Tibial nerve (tissue), 4 donors: ENCODE results near the gene OAS3. TPM values are rescaled to one million over a fixed set of nuclear protein-coding genes. Genes with fewer than 3 reads are reported as not detected.

Source experiments
- DNase-seq, 2 donors: peaks; one replicate each; pipeline ENCODE4 v3.0.0-alpha.2; 2019; ENCODE audit warnings: low spot score in 2 of 2
- H3K27ac ChIP-seq, 4 donors: fragments of 200-600 bp; sonication (generic) in 3 of 4; one replicate each; pipeline ENCODE4 v1.5.1; 2017 to 2019; ENCODE audit warnings: mild to moderate bottlenecking in 1 of 4
- H3K27me3 ChIP-seq, 2 donors: fragments of 200-600 bp; sonication (generic) in 1 of 2; one replicate each; pipeline versions ENCODE4 v1.5.1 to v1.6.0; 2017 to 2019
- H3K36me3 ChIP-seq, 3 donors: fragments of 200-600 bp; sonication (generic); one replicate each; pipeline ENCODE4 v1.5.1; 2018 to 2019
- H3K4me1 ChIP-seq, 4 donors: fragments of 200-600 bp; sonication (generic) in 3 of 4; one replicate each; pipeline ENCODE4 v1.5.1; 2017 to 2019
- H3K4me3 ChIP-seq, 4 donors: fragments of 200-600 bp; sonication (generic) in 3 of 4; one replicate each; pipeline ENCODE4 v1.5.1; 2017 to 2019; ENCODE audit warnings: mild to moderate bottlenecking in 1 of 4, moderate library complexity in 1 of 4
- H3K9me3 ChIP-seq, 4 donors: fragments of 200-600 bp; sonication (generic) in 3 of 4; one replicate each; pipeline ENCODE4 v1.5.1; 2017 to 2019
- EP300 ChIP-seq, 2 donors: sonication (generic); formaldehyde crosslinking; IDR thresholded peaks; one replicate each; pipeline ENCODE4 v1.6.1; 2017; ENCODE audit warnings: antibody characterized with exemption in 2 of 2, mild to moderate bottlenecking in 1 of 2
- POLR2A ChIP-seq, 2 donors: fragments of 450-650 bp; IDR thresholded peaks; one replicate each; pipeline ENCODE4 v1.6.1; 2017; ENCODE audit warnings: antibody characterized with exemption in 2 of 2, mild to moderate bottlenecking in 2 of 2, moderate library complexity in 2 of 2
- WGBS, 2 donors: methylation state at CpG; one replicate each; pipeline ENCODE4 v1.1.5; 2018; 5-methylcytosine and 5-hydroxymethylcytosine counted together
- total RNA-seq, 4 donors: library from RNA; depleted of rRNA; stranded (reverse); fragments of >200 nt; gene quantifications; one replicate each; pipeline ENCODE4 v1.1.0, GENCODE V29; 2016
- TF ChIP-seq, protein P1 (sequence below), 5 experiments: fragments of 200-600 bp in 3 of 5; fragments of 450-650 bp in 2 of 5; sonication (generic) in 3 of 5; IDR thresholded peaks; one replicate each; pipeline ENCODE4 v1.5.1; 2016 to 2019; ENCODE audit warnings: antibody characterized with exemption in 5 of 5, mild to moderate bottlenecking in 3 of 5, moderate library complexity in 2 of 5

OAS3 gene
- total RNA-seq, 4 donors from 2014 or later, result 5.7 to 16.5 (median 11.3) TPM

GRCh38 chr12:112961074-112961473 is 22.8 kb downstream of the OAS3 start:
- Histone ChIP-seq H3K4me3 (no peak overlapping the region), H3K36me3 (peaks cover 0 to 96% (median 0%) of the 10 kb centered on the region in 3 donors), H3K9me3 (peaks cover 0 to 13% (median 2%) of the 10 kb centered on the region in 4 donors), H3K27ac (no peak overlapping the region), H3K27me3 (no peaks in the 10 kb centered on the region), H3K4me1 (no peaks in the 10 kb centered on the region)
- no peak for DNase-seq
- WGBS, 2 donors, result 85 to 96% methylated on average over 5 to 7 of the region's 7 CpGs
- no peak for TF ChIP-seq EP300 (IDR thresholded peaks at IDR 0.05)
- TF ChIP-seq, protein P1, sequence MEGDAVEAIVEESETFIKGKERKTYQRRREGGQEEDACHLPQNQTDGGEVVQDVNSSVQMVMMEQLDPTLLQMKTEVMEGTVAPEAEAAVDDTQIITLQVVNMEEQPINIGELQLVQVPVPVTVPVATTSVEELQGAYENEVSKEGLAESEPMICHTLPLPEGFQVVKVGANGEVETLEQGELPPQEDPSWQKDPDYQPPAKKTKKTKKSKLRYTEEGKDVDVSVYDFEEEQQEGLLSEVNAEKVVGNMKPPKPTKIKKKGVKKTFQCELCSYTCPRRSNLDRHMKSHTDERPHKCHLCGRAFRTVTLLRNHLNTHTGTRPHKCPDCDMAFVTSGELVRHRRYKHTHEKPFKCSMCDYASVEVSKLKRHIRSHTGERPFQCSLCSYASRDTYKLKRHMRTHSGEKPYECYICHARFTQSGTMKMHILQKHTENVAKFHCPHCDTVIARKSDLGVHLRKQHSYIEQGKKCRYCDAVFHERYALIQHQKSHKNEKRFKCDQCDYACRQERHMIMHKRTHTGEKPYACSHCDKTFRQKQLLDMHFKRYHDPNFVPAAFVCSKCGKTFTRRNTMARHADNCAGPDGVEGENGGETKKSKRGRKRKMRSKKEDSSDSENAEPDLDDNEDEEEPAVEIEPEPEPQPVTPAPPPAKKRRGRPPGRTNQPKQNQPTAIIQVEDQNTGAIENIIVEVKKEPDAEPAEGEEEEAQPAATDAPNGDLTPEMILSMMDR (IDR thresholded peaks at IDR 0.05), result no peak
- no peak for TF ChIP-seq POLR2A (IDR thresholded peaks at IDR 0.05)

DNA sequence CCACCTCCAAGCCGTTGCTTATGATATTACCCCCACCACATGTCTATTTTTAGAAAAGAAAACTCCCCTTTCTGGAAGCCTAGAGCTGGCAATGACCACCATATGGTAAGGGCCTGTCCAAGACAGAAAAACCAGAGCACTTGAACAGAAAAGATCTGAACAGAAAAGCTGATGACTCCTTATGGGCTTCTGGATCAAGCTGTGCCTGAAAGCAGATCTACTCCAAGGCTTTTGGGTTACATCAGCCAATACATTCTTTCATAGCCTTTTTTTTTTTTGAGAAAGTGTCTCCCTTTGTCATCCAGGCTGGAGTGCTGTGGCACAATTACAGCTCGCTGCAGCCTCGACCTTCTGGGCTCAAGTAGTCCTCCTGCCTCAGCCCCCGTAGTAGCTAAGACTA is 23.3 kb downstream of the OAS3 start:
- 85 to 87% methylated on average over 4 of the region's 4 CpGs for WGBS, 2 donors
- H3K27ac ChIP-seq, result no peak overlapping the region
- peaks cover 0 to 96% (median 0%) of the 10 kb centered on the region in 3 donors for H3K36me3 ChIP-seq
- TF ChIP-seq, protein P1 (IDR thresholded peaks at IDR 0.05), result no peak
- TF ChIP-seq POLR2A (IDR thresholded peaks at IDR 0.05) (no peak), EP300 (IDR thresholded peaks at IDR 0.05) (no peak)
- no peaks in the 10 kb centered on the region for H3K4me1 ChIP-seq
- DNase-seq, result no peak
- H3K27me3 ChIP-seq, result no peaks in the 10 kb centered on the region
- H3K9me3 ChIP-seq, result peaks cover 0 to 13% (median 2%) of the 10 kb centered on the region in 4 donors
- no peak overlapping the region for H3K4me3 ChIP-seq

DNA sequence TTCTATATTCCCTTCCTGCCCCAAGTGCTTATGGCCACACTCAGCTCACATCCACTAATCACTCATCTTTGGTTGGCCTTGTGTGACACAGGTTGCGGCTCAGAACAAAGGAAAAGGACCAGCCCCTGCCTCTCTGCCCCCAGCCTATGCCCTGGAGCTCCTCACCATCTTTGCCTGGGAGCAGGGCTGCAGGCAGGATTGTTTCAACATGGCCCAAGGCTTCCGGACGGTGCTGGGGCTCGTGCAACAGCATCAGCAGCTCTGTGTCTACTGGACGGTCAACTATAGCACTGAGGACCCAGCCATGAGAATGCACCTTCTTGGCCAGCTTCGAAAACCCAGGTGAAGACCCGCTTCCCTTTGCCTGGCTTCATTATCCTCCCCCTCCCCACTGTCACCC is 24.3 kb downstream of the OAS3 start:
- Histone ChIP-seq H3K4me3 (no peak overlapping the region), H3K27me3 (no peaks in the 10 kb centered on the region), H3K4me1 (no peaks in the 10 kb centered on the region), H3K9me3 (peaks cover 0 to 13% (median 0%) of the 10 kb centered on the region in 4 donors), H3K36me3 (peaks cover 0 to 98% (median 0%) of the 10 kb centered on the region in 3 donors), H3K27ac (no peak overlapping the region)
- DNase-seq, result no peak
- 96% methylated on average over 7 of the region's 7 CpGs for WGBS, 2 donors
- TF ChIP-seq, protein P1 (IDR thresholded peaks at IDR 0.05), result no peak
- no peak for TF ChIP-seq POLR2A (IDR thresholded peaks at IDR 0.05)
- no peak for TF ChIP-seq EP300 (IDR thresholded peaks at IDR 0.05)

DNA sequence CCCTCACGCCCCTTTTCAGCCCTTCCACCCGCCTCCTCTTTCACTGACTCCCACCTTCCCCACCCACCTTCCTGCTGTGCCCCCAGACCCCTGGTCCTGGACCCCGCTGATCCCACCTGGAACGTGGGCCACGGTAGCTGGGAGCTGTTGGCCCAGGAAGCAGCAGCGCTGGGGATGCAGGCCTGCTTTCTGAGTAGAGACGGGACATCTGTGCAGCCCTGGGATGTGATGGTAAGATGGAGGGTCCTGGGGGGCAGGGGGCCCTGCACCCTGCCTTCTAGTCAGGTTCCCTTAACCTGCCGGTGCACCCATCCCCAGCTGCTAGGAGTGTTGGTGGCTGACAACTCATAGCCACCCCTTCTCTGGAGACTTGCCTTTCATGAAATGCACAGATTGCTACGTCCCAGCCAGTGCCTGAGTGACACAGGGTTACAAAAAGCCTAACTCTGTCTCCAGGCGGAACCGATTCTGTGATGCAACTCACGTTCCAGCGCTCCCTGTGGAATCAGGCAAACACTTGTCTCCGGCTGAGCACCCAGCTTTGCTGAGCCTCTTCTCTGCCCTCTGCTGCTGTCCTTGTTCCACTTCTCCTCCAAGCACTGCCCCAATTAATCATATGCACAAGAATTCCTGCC is 25.1 kb downstream of the OAS3 start:
- no peak for TF ChIP-seq EP300 (IDR thresholded peaks at IDR 0.05)
- TF ChIP-seq, protein P1 (IDR thresholded peaks at IDR 0.05), result no peak
- no peak for TF ChIP-seq POLR2A (IDR thresholded peaks at IDR 0.05)
- H3K4me1 ChIP-seq, result no peaks in the 10 kb centered on the region
- H3K27ac ChIP-seq, result no peak overlapping the region
- no peak for DNase-seq
- no peak overlapping the region for H3K4me3 ChIP-seq
- H3K27me3 ChIP-seq, result no peaks in the 10 kb centered on the region
- 79 to 82% methylated on average over 14 of the region's 14 CpGs for WGBS, 2 donors
- H3K9me3 ChIP-seq, result peaks cover 0 to 8% (median 0%) of the 10 kb centered on the region in 4 donors
- H3K36me3 ChIP-seq, result peaks cover 0 to 98% (median 0%) of the 10 kb centered on the region in 3 donors

DNA sequence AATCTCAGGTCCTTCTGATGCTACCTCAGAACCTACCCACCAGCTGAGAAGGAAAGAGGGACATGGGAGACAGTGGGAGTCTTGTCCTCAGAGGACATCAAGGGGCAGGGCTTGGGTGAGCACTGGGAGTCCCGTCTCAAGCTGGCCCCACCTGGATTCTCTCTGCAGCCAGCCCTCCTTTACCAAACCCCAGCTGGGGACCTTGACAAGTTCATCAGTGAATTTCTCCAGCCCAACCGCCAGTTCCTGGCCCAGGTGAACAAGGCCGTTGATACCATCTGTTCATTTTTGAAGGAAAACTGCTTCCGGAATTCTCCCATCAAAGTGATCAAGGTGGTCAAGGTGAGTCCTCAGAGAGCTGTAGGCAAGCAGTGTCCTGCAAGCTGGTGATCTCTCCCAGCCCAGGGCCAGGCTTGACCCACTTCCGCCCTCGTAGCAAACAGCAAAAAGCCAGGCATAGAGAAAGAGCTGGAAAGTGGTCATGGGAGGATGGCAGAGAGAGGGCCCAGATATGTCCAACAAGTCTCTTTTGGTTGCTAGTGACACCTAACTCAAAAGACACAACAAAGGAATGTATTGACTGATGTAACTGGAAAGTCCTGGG is 25.9 kb downstream of the OAS3 start:
- Histone ChIP-seq H3K27ac (no peak overlapping the region), H3K4me3 (no peak overlapping the region), H3K36me3 (peaks cover 0 to 98% (median 0%) of the 10 kb centered on the region in 3 donors), H3K9me3 (no peaks in the 10 kb centered on the region), H3K27me3 (no peaks in the 10 kb centered on the region), H3K4me1 (no peaks in the 10 kb centered on the region)
- no peak for TF ChIP-seq EP300 (IDR thresholded peaks at IDR 0.05)
- no peak for TF ChIP-seq POLR2A (IDR thresholded peaks at IDR 0.05)
- TF ChIP-seq, protein P1 (IDR thresholded peaks at IDR 0.05), result no peak
- 91 to 93% methylated on average over 6 of the region's 6 CpGs for WGBS, 2 donors
- DNase-seq, result no peak
